ENCODE data around the gene PLEKHA5. TPM values are rescaled to one million over a fixed set of nuclear protein-coding genes. Genes with fewer than 3 reads are reported as not detected.

The PLEKHA5 gene
- total and polyA plus RNA-seq, 11 donors: 18.1 to 72.2 (median 58.2) TPM

DNA sequence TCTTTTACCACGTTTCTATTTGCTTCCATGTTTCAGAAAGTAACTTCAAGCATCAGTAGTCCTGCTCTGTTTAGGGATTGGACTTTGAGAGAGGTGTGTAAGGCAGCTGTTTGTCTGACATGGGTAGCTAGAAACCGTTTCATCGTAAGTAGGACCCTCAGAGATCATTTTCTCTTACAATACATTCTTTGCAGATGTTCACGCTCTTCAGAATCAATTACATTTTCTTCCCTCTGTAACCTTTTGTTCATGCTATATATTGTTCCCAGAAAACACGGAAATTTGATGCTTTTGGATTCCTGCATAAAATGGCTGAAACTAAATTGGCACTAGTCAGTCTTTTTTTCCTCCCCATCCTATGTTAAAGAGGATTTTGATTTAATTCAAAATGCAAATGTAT lies 247.2 kb downstream of the PLEKHA5 start:
- ATAC-seq: no peak
- Histone ChIP-seq H3K27ac (no peak overlapping the region), H3K27me3 (no peaks in the 10 kb centered on the region), H3K9me3 (no peaks in the 10 kb centered on the region), H3K4me1 (no peaks in the 10 kb centered on the region), H3K4me3 (no peak overlapping the region), H3K36me3 (peaks cover 0 to 75% (median 30%) of the 10 kb centered on the region in 9 donors)
- DNase-seq: no peak
- 88 to 95% (median 92%) methylated on average over 5 of the region's 5 CpGs for WGBS, 4 donors
- no peak for TF ChIP-seq POLR2A (IDR thresholded peaks at IDR 0.05)
- TF ChIP-seq, protein P1, sequence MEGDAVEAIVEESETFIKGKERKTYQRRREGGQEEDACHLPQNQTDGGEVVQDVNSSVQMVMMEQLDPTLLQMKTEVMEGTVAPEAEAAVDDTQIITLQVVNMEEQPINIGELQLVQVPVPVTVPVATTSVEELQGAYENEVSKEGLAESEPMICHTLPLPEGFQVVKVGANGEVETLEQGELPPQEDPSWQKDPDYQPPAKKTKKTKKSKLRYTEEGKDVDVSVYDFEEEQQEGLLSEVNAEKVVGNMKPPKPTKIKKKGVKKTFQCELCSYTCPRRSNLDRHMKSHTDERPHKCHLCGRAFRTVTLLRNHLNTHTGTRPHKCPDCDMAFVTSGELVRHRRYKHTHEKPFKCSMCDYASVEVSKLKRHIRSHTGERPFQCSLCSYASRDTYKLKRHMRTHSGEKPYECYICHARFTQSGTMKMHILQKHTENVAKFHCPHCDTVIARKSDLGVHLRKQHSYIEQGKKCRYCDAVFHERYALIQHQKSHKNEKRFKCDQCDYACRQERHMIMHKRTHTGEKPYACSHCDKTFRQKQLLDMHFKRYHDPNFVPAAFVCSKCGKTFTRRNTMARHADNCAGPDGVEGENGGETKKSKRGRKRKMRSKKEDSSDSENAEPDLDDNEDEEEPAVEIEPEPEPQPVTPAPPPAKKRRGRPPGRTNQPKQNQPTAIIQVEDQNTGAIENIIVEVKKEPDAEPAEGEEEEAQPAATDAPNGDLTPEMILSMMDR (IDR thresholded peaks at IDR 0.05): no peak
- intact Hi-C loops (cut with DNase I): no loop called here

DNA sequence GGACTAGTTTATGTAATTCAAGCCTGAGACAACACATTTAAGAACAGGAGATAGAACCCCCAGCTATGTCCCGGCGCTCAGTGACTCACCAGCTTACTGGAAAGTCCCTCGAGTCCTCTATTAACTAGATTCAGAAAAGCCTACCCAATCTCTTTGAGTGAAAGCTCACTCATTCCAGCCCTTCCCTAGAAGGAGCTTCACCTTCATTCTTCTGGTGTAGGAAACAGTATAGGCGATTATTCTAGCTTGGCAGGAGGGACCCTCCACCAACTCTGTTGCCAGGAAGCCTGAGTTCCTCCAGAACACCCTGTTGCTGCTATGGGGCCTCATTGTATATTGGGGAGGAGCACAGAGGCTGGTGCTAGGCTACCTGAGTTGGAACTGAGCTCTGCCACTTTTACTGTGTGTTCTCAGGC lies 252.6 kb downstream of the PLEKHA5 start:
- DNase-seq (peak in 1 of 5 donors; percentile 42), ATAC-seq (peak in 3 of 4 donors; percentile 22 to 69 (median 33))
- Histone ChIP-seq H3K27ac (no peak overlapping the region), H3K4me1 (no peaks in the 10 kb centered on the region), H3K9me3 (no peaks in the 10 kb centered on the region), H3K36me3 (peaks cover 0 to 24% (median 12%) of the 10 kb centered on the region in 9 donors), H3K4me3 (no peak overlapping the region), H3K27me3 (no peaks in the 10 kb centered on the region)
- intact Hi-C loops (cut with DNase I): no loop called here
- TF ChIP-seq, protein P1 (IDR thresholded peaks at IDR 0.05): no peak
- no peak for TF ChIP-seq POLR2A (IDR thresholded peaks at IDR 0.05)
- WGBS, 4 donors: 55 to 63% (median 58%) methylated on average over 4 of the region's 4 CpGs

DNA sequence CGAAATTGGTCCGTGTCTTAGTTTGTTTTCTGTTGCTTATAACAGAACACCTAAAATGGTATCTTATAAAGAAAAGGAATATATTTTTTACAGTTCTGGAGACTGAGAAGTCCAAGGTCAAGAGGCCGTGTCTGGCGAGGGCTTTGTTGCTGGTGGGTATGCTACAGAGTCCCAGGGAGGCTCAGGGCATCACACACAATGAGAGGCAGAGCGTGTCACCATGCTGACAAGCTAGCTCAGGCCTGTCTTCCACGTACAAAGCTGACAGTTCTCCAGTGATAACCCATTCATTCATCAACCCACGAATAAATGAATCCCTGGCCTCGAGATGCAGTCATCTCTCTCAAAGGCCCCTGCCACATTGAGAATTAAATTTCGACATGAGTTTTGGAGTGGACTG lies 253.0 kb downstream of the PLEKHA5 start:
- H3K4me3 ChIP-seq: no peak overlapping the region
- no peaks in the 10 kb centered on the region for H3K9me3 ChIP-seq
- intact Hi-C loops (cut with DNase I): no loop called here
- H3K4me1 ChIP-seq: no peaks in the 10 kb centered on the region
- DNase-seq (no peak), ATAC-seq (no peak)
- H3K27ac ChIP-seq: no peak overlapping the region
- H3K36me3 ChIP-seq: peaks cover 0 to 19% (median 10%) of the 10 kb centered on the region in 9 donors
- no peaks in the 10 kb centered on the region for H3K27me3 ChIP-seq
- WGBS, 4 donors: 90 to 95% (median 92%) methylated on average over 9 of the region's 9 CpGs
- TF ChIP-seq POLR2A (IDR thresholded peaks at IDR 0.05): no peak
- TF ChIP-seq, protein P1 (IDR thresholded peaks at IDR 0.05): no peak

GRCh38 chr12:19387161-19387560 lies 257.6 kb downstream of the PLEKHA5 start:
- ATAC-seq: peak in 2 of 4 donors; percentile 44 to 53
- Histone ChIP-seq H3K9me3 (no peaks in the 10 kb centered on the region), H3K4me1 (no peaks in the 10 kb centered on the region), H3K36me3 (no peaks in the 10 kb centered on the region), H3K27me3 (no peaks in the 10 kb centered on the region), H3K27ac (peak overlapping the region in 1 of 12 donors; percentile 0), H3K4me3 (no peak overlapping the region)
- TF ChIP-seq, protein P1 (IDR thresholded peaks at IDR 0.05): no peak
- TF ChIP-seq POLR2A (IDR thresholded peaks at IDR 0.05): no peak
- intact Hi-C loops (cut with DNase I): no loop called here
- WGBS, 4 donors: 53 to 64% (median 57%) methylated on average over 2 of the region's 2 CpGs
- DNase-seq: no peak

Measured in heart left ventricle (tissue), 16 donors.